Measurements from ENCODE around the gene MRPS34.
"Not testable (repeated sequence)": the region's sequence is repeated elsewhere in the genome, so short reads cannot be mapped to it uniquely, and the experiment has no call there.

Gene MRPS34

GRCh38 chr16:1734123-1734522 is 38.8 kb downstream of the MRPS34 start:
- no peak for DNase-seq (ENCODE audit: low read depth)
- TF ChIP-seq CTCF (conservative IDR thresholded peaks at IDR 0.05; ENCODE audit: control insufficient read depth, insufficient read depth, low read depth, low read length): no peak
- H3K4me3 ChIP-seq (ENCODE audit: control insufficient read depth, low read depth, low read length): no peak overlapping the region

- not testable (repeated sequence) for DNase-seq (ENCODE audit: low read depth); H3K4me3 ChIP-seq (ENCODE audit: control insufficient read depth, low read depth, low read length)
These were observed 40.4 kb downstream of the MRPS34 start for GRCh38 chr16:1732551-1732987.

- DNase-seq (ENCODE audit: low read depth): no peak
- no peak overlapping the region for H3K4me3 ChIP-seq (ENCODE audit: control insufficient read depth, low read depth, low read length)
- TF ChIP-seq CTCF (conservative IDR thresholded peaks at IDR 0.05; ENCODE audit: control insufficient read depth, insufficient read depth, low read depth, low read length): no peak
These were observed 40.9 kb downstream of the MRPS34 start for GRCh38 chr16:1732071-1732470.

- H3K4me3 ChIP-seq (ENCODE audit: control insufficient read depth, low read depth, low read length): no peak overlapping the region
- no peak for DNase-seq (ENCODE audit: low read depth)
- TF ChIP-seq CTCF (conservative IDR thresholded peaks at IDR 0.05; ENCODE audit: control insufficient read depth, insufficient read depth, low read depth, low read length): no peak
These were observed 41.3 kb downstream of the MRPS34 start for GRCh38 chr16:1731603-1732002.

GRCh38 chr16:1731073-1731472 is 41.9 kb downstream of the MRPS34 start:
- H3K4me3 ChIP-seq (ENCODE audit: control insufficient read depth, low read depth, low read length): no peak overlapping the region
- TF ChIP-seq CTCF (conservative IDR thresholded peaks at IDR 0.05; ENCODE audit: control insufficient read depth, insufficient read depth, low read depth, low read length): no peak
- DNase-seq (ENCODE audit: low read depth): no peak

GRCh38 chr16:1729445-1729844 is 43.5 kb downstream of the MRPS34 start:
- DNase-seq (ENCODE audit: low read depth): no peak
- no peak for TF ChIP-seq CTCF (conservative IDR thresholded peaks at IDR 0.05; ENCODE audit: control insufficient read depth, insufficient read depth, low read depth, low read length)
- H3K4me3 ChIP-seq (ENCODE audit: control insufficient read depth, low read depth, low read length): no peak overlapping the region

- DNase-seq (ENCODE audit: low read depth): no peak
- H3K4me3 ChIP-seq (ENCODE audit: control insufficient read depth, low read depth, low read length): no peak overlapping the region
- TF ChIP-seq CTCF (conservative IDR thresholded peaks at IDR 0.05; ENCODE audit: control insufficient read depth, insufficient read depth, low read depth, low read length): no peak
These were observed 43.9 kb downstream of the MRPS34 start for GRCh38 chr16:1729026-1729425.

All from fibroblast of mammary gland (primary cell).